Brain microvascular endothelial cell (primary cell): ENCODE data around the gene TAS2R13.

Source experiments
- DNase-seq: peaks from one replicate; pipeline ENCODE4 v3.0.0-alpha.2; 2020
- H3K27ac ChIP-seq: fragments of 250-450 bp; sonication (Bioruptor Pico); 2 replicates; pipeline ENCODE4 v1.5.1; 2020; ENCODE audit warnings: mild to moderate bottlenecking, moderate library complexity
- H3K27me3 ChIP-seq: fragments of 250-450 bp; sonication (Bioruptor Pico); replicated peaks from 2 replicates; pipeline ENCODE4 v1.5.1; 2020; ENCODE audit warnings: mild to moderate bottlenecking
- H3K36me3 ChIP-seq: fragments of 250-450 bp; sonication (Bioruptor Pico); replicated peaks from 2 replicates; pipeline ENCODE4 v1.5.1; 2020; ENCODE audit warnings: mild to moderate bottlenecking
- H3K4me3 ChIP-seq: 2 replicates; pipeline ENCODE4 v1.5.1; 2011; ENCODE audit warnings: low read depth, mild to moderate bottlenecking, control low read depth, low read length, moderate library complexity
- CTCF ChIP-seq: IDR thresholded peaks from 2 replicates; pipeline ENCODE4 v1.5.1; 2011; ENCODE audit warnings: low read depth, mild to moderate bottlenecking, moderate library complexity, low read length, control low read depth, inconsistent platforms; ENCODE audit errors: missing control alignments
- in situ Hi-C: cut with HindIII; loops from 2 replicates; pipeline ENCODE4 v1.10.0; 2017; ENCODE audit warnings: low sequenced_read_pairs, low pct_ligation_motif_present

Gene TAS2R13

GRCh38 chr12:10928746-10929286 is 19.5 kb upstream of the TAS2R13 start, which contains the start of gene PRH2:
Gene PRH2, plus strand, starts transcription at chr12:10929236. Its CDS starts 38 bp downstream, at chr12:10929274.
- Histone ChIP-seq H3K27ac (no peak within 1 kb of the TSS), H3K27me3 (no peaks in the 10 kb centered on the region), H3K36me3 (no peaks in the 10 kb centered on the region), H3K4me3 (no peak within 1 kb of the TSS)
- in situ Hi-C loops: no loop called here
- TF ChIP-seq CTCF: no peak
- no peak for DNase-seq

GRCh38 chr12:10926269-10926668 is 16.9 kb upstream of the TAS2R13 start:
- in situ Hi-C loops: no loop called here
- no peaks in the 10 kb centered on the region for H3K36me3 ChIP-seq
- TF ChIP-seq CTCF: no peak
- H3K4me3 ChIP-seq: no peak overlapping the region
- no peaks in the 10 kb centered on the region for H3K27me3 ChIP-seq
- no peak overlapping the region for H3K27ac ChIP-seq
- no peak for DNase-seq

- Histone ChIP-seq H3K36me3 (no peaks in the 10 kb centered on the region), H3K4me3 (no peak overlapping the region), H3K27me3 (no peaks in the 10 kb centered on the region), H3K27ac (no peak overlapping the region)
- no peak for TF ChIP-seq CTCF
- in situ Hi-C loops: no loop called here
- no peak for DNase-seq
Observed at GRCh38 chr12:10919809-10920208, 10.4 kb upstream of the TAS2R13 start.

- no peaks in the 10 kb centered on the region for H3K36me3 ChIP-seq
Observed at GRCh38 chr12:10910380-10910779, 1.0 kb upstream of the TAS2R13 start.

DNA sequence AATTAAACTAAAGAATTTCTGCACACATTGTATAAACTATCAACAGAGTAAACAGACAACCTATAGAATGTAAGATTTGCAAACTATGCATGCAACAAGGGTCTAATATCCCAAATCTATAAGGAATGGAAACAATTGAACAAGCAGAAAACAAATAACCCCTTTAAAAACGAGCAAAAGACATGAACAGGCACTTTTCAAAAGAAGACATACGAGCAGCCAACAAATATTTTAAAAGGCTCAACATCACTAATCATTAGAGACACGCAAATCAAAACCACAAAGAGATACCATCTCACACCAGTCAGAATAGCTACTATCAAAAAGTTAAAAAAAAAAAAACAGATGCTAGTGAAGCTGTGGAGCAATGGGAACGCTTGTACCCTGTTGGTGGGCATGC is 4.7 kb downstream of the TAS2R13 start:
- in situ Hi-C loops: no loop called here
- Histone ChIP-seq H3K27me3 (no peaks in the 10 kb centered on the region), H3K27ac (no peak overlapping the region), H3K36me3 (no peaks in the 10 kb centered on the region), H3K4me3 (no peak overlapping the region)
- DNase-seq: no peak
- TF ChIP-seq CTCF: no peak

More at GRCh38 chr12:10910380-10910779, 1.0 kb upstream of the TAS2R13 start:
- no peak for DNase-seq
- Histone ChIP-seq H3K4me3 (no peak overlapping the region), H3K27me3 (no peaks in the 10 kb centered on the region), H3K27ac (no peak overlapping the region)
- in situ Hi-C loops: no loop called here
- TF ChIP-seq CTCF: no peak

GRCh38 chr12:10901427-10901826 is 7.9 kb downstream of the TAS2R13 start:
- peak; percentile 17 for TF ChIP-seq CTCF
- Histone ChIP-seq H3K27ac (no peak overlapping the region), H3K36me3 (no peaks in the 10 kb centered on the region), H3K27me3 (no peaks in the 10 kb centered on the region), H3K4me3 (no peak overlapping the region)
- in situ Hi-C loops: no loop called here
- no peak for DNase-seq
